GM18507 (cell line): ENCODE results near the gene MS4A14.
"Not testable (repeated sequence)": the region's sequence is repeated elsewhere in the genome, so short reads cannot be mapped to it uniquely, and the experiment has no call there.

Experiments
- DNase-seq: peaks from one replicate; pipeline ENCODE4 v3.0.0; 2011; ENCODE audit warnings: low read depth; ENCODE audit not compliant: insufficient read length; ENCODE audit errors: extremely low spot score
- FAIRE-seq: peaks from 2 replicates; lab custom pipeline; 2011; peaks lifted over from hg19 to GRCh38; lab: Jason Lieb, UNC

MS4A14 gene

GRCh38 chr11:60378354-60378753, 17.9 kb upstream of the MS4A14 start, which contains the start of gene MS4A7:
Gene MS4A7 (plus strand): TSS chr11:60378532. CDS start chr11:60383142, 4,610 bp downstream.
- no peak for FAIRE-seq

GRCh38 chr11:60389279-60389910, 6.9 kb upstream of the MS4A14 start:
- DNase-seq (no peak), FAIRE-seq (peak; percentile 90)

More at GRCh38 chr11:60378354-60378753, 17.9 kb upstream of the MS4A14 start, which contains the start of gene MS4A7:
- peak; percentile 55 for DNase-seq

GRCh38 chr11:60390419-60390818, 5.8 kb upstream of the MS4A14 start:
- no peak for FAIRE-seq

GRCh38 chr11:60392361-60392760, 3.9 kb upstream of the MS4A14 start:
- DNase-seq (no peak), FAIRE-seq (no peak)

More at GRCh38 chr11:60390419-60390818, 5.8 kb upstream of the MS4A14 start:
- no peak for DNase-seq

GRCh38 chr11:60393016-60393415, 3.2 kb upstream of the MS4A14 start:
- DNase-seq (no peak), FAIRE-seq (no peak)

- FAIRE-seq (no peak), DNase-seq (no peak)
Measured at GRCh38 chr11:60394666-60395380, 1.4 kb upstream of the MS4A14 start.

- no peak for DNase-seq
- peak; percentile 77 for FAIRE-seq
Measured at GRCh38 chr11:60396799-60397198, 540 bp downstream of the MS4A14 start.

GRCh38 chr11:60420015-60420414, 23.8 kb downstream of the MS4A14 start:
- DNase-seq (no peak), FAIRE-seq (no peak)

GRCh38 chr11:60422609-60423008, 26.4 kb downstream of the MS4A14 start:
- DNase-seq (no peak), FAIRE-seq (no peak)

GRCh38 chr11:60428517-60428916, 32.3 kb downstream of the MS4A14 start:
- DNase-seq (no peak), FAIRE-seq (no peak)

GRCh38 chr11:60429272-60429671, 33.0 kb downstream of the MS4A14 start, which contains the start of gene MS4A5:
Gene MS4A5 (plus strand): TSS chr11:60429572. CDS start chr11:60429675, 103 bp downstream.
- no peak for DNase-seq
- no peak for FAIRE-seq

GRCh38 chr11:60431251-60431650, 35.0 kb downstream of the MS4A14 start:
- DNase-seq (no peak), FAIRE-seq (no peak)

- DNase-seq = no peak
- FAIRE-seq = no peak
Measured at GRCh38 chr11:60433401-60433800, 37.1 kb downstream of the MS4A14 start.

GRCh38 chr11:60447070-60447469, 50.8 kb downstream of the MS4A14 start:
- FAIRE-seq (no peak), DNase-seq (no peak)

GRCh38 chr11:60447846-60448245, 51.6 kb downstream of the MS4A14 start:
- FAIRE-seq (no peak), DNase-seq (no peak)

- FAIRE-seq, DNase-seq: not testable (repeated sequence)
Measured at GRCh38 chr11:60451185-60451584, 54.9 kb downstream of the MS4A14 start.

- no peak for DNase-seq
- peak; percentile 54 for FAIRE-seq
Measured at GRCh38 chr11:60454212-60454611, 58.0 kb downstream of the MS4A14 start.

- DNase-seq (peak; percentile 44), FAIRE-seq (peak; percentile 100)
Measured at GRCh38 chr11:60455531-60456042, 59.3 kb downstream of the MS4A14 start, which contains the start of gene MS4A1. Gene MS4A1 (plus strand): TSS chr11:60455847. CDS start chr11:60462375, 6,528 bp downstream.

GRCh38 chr11:60457576-60457975, 61.3 kb downstream of the MS4A14 start:
- peak; percentile 98 for FAIRE-seq
- DNase-seq = no peak

GRCh38 chr11:60459345-60459744, 63.1 kb downstream of the MS4A14 start:
- FAIRE-seq (peak; percentile 62), DNase-seq (no peak)
